HG02759 (cell line): Measurements from ENCODE around the gene NUDT2.

ENCODE experiments used
- ATAC-seq: cut with Tn5 transposase; IDR thresholded peaks from one replicate; pipeline ENCODE4 v1.9.1; 2021; ENCODE audit warnings: mild to moderate bottlenecking, moderate library complexity; ENCODE audit not compliant: unreplicated experiment

The NUDT2 gene

DNA sequence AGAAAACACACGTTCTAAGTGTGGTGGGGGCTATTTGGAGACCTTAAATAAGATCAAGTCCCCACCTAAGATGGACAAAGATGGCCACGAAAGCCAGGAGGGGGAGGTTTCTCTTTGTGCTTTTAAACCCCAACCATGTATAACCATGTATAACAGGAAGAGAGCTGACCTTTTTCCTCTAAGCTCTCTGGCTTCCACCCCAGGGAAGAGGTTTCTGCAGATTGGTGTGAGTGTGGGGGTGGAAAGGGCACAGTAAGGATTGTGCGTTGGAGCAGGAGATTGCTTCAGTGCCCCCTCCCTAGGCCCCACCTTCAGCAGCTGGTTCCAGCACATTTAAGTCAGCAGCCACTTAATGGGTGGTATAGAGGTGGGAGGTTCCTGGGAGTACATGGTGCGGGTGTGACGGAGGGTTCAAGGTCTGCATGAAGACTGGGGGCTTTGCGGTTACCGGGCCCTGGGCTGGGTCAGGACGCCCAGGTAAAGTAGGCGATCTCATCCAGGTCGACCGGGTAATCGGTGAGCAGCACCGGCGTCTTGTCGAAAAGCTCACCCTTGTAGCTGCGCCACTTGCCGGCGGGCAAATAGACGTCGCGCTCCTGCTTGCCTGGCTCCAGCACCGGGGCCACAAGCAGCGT, 41.1 kb downstream of the NUDT2 start:
- no peak for ATAC-seq

DNA sequence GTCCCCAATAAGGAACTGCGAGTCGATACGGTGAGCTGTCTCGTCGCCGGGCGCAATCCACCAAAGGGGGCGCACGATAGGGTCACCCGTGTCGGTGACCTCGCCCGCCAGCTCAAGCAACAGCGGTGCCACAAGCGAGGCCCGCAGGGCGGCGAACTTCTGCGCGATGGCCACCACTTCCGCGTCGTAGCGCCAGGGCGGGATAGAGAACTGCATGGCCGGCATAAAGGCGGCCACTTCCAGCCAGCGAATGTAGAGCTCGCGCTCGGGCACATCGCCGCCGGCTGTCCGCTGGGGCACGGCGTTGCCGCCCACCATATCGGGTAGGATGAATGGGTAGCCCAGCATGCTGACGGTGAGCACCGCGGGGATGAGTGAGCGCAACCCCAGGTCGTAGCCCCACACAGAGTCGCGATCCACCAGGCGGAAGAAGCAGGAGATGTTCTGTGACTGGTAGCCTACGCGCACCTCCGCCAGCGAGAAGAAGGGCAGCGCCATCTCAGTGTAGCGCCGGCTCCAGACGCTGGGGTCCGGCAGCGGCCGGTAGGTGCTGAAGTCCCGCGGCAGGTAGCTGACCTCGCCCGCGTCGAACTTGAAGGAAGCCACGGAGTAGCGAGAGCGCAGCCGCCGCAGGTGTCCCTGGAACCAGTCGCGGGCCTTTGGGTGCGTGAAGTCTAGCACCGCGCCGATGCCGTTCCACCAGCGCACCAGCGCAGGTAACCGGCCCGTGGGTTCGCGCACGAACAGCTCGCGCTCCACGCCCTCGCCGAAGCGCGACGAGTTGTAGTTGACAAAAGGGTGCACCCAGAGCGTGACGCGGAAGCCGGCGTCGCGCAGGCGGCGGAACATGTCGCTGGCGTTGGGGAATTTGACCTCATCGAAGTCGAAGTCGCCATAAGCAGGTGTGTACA, 41.9 kb downstream of the NUDT2 start:
- ATAC-seq: no peak

DNA sequence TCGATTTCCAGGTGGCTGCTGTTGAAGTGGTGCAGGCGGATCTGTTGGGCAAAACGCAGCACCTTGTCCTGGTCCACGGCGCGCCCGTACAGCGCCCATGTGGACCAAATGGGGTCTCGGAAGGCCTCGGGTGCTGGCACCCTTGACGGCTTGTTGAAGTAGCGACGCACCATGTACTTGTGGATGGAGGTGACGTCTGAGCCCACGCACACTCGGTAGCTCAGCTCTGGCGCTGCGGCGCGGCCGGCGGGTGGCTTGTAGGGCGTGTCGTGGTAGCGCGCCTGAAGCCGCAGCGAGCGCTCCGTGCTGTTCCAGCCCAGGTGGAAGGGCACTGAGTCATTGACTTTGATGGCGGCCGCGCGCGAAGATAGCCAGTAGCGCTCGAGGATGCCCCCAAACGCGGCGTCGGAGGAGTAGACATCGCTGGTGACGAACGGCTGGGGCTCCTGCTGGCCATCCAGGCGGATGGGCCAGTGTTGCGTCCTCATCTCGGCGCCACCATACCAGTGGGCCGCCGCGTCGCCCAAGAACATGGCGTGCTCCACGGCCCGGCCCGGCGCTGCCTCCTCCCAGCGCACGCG, 42.6 kb downstream of the NUDT2 start:
- no peak for ATAC-seq

DNA sequence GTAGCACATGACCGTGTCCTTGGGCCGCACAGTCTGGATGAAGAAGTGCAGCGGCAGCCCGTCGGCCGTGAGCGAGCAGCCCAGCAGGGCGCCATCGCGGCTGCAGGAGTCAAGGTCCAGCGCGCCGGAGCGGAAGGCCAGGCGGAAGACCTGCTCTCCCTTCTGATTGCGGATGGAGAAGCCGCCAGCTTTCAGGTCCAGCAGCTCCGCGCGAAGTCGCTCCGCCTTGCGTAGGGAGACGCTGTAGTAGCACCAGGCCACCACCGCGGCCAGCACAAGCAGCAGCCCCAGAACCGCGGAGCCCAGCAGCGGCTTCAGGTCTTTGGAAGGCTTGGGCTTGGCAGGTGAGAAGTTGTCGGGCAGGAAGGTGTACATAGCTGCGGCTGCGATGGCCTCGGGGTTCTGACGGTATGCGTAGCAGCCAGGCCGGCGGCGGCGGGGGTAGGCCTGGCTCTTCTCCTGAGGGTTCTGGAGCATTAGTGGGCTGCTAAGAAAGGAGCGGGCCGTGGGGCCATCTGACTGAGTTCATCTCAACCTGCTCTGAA, 43.2 kb downstream of the NUDT2 start:
- no peak for ATAC-seq

DNA sequence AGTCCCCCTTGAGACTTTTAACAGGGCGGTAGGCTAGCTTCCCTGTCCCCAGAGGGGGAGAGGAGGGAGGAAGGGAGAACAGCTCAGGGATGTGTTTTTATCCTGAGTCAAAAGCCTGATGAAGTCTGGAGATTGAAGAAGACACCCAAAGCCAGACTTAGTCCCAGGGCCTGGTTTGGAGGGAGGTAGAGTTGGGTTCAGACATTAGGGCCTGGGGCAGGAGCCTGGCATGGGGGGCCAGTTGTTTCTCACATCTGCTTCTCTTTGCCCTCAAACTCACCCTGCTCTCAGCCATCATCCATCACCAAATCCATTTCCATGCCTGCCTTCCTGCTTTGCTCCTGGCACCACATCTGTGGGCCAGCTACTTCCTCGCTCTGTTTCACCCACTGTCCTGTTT, 44.4 kb downstream of the NUDT2 start:
- ATAC-seq: no peak

DNA sequence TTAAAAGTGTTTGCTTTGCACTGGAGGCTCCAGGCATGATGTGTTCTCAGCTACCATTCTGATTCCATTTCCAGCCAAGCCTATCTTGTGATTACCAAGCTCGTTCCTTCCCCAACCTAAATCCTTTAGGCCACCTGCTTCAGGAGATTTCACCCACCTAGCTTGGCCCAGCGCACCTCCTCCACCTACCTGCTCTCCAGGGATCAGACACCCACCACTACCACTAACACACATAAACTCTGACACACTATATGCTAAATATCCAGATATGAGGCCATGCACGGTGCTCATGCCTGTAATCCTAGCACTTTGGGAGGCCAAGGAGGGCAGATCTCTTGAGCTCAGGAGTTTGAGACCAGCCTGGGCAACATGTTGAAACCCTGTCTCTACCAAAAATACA, 45.0 kb downstream of the NUDT2 start:
- ATAC-seq: no peak

DNA sequence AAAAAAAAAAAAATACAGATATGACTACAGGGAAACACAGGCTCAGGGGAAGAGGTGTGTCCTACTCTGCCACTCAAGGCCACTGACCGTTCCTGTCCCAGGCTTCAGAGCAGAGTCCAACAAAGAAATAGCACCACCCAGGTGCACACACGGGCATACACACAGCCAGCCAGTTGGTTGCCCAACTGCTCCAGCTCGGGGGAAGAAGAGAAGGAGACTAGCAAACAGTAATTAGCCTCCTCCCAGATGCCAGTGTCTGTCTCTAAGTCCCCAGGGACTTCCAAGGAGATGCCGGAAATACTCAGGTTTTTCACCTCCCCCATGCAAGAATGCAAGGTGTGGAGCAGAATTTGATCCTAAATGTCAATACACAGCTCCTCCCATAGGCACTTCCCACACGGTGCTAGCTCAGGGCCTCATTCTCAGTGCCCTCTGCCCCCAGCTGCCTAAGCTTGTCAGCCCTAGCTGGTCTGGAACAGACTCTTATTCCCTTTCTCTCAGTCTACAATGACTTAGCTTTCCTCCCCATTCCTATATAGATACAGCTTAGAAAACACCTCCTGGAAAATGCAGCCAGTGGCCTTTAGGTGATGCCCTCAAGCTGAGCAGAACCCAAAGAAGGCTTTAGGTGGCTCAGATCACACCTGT, 45.7 kb downstream of the NUDT2 start:
- no peak for ATAC-seq

DNA sequence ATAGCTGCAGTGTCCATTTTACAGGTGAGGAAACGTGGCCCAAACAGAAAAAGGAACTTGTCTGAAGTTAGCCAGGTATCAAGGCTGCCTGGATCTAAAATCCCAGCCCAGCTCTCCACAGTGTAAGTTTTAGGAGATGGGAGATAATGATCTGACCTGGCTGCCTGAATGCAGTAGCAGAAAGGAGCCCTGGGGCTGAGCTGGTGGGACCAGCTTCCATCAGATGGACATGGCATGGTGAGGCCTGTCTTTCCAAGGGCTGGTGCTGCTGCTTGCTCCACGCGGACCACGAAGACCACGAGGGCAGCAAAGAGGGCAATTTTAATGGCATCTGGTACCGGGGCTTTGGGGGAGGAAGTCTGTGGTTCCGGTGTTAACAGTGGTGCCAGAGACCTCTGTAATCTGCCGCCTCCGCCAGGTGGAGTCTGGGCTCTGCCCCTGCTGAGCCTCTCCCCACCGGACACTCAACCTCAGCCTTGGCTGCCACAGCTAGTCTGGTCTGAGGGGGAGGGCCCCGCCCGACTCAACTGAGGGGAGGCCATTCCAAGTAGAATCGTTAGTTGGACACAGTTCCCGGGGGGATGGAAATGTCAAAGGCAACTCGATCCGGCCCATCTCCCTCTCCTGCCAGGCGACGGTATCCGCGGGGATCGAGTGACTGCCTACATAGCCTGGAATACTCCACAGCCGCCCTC, 46.7 kb downstream of the NUDT2 start:
- no peak for ATAC-seq

DNA sequence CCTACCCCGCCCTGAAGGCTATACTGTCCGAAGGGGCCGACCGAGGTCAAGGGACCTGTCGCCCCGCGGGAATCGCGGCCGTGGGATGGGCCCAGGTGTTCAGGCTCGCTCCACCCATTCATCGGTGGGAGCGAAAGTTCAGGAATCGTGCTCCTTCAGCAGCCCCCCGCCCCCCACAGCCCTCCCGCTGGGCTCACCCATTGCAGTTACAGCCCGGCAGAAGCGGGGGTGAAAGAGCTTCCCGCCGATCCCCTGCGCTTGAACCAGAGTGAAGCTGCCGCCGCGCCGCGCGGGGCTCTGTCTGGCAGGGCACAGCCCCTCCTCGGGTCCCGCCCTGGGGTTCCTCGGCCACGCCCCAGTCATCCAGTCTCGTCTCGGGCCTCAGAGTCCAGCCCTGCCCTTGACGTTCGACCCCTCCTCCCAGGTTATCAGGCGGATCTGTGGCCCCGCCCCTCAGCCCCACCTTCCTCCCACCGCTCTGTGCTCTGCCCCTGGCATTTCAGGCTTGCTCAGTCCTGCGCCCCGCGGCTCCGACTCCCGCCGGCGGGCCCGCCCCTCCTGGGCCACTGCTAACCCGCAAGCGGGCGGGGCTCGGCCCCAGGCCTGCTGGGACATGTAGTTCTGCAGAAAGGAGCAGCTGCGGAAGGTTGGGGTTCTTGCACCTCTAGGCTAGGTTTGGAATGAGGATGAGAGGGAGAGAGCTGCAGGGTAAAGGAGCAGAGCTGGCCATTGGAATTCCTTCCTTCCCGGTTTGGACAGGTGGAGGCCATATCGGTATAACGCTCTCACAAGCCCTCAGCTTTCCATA, 47.4 kb downstream of the NUDT2 start, which contains the start of gene MYORG:
Gene MYORG, minus strand, starts transcription at position 303 of the 808 bp plus-strand sequence. CDS start 3,955 bp downstream, outside the sequence.
- peak; percentile 86 for ATAC-seq

DNA sequence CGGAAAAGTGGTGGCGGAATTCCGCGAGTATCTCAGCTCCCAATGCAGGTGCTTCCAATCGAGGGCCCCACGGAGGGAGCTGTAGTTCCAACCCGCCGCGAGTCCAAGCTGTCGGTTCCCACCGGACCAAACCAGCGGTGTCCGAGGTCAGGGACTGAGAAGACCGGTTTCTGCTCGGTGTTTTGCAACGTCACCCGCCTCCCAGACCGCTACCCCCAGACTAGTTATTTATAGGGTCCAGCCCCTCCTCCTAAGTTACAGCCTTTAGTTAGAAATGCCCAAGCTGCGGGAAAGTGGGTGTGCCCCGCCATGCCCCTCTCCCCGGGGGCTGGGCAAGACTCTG, 48.0 kb downstream of the NUDT2 start:
- no peak for ATAC-seq

DNA sequence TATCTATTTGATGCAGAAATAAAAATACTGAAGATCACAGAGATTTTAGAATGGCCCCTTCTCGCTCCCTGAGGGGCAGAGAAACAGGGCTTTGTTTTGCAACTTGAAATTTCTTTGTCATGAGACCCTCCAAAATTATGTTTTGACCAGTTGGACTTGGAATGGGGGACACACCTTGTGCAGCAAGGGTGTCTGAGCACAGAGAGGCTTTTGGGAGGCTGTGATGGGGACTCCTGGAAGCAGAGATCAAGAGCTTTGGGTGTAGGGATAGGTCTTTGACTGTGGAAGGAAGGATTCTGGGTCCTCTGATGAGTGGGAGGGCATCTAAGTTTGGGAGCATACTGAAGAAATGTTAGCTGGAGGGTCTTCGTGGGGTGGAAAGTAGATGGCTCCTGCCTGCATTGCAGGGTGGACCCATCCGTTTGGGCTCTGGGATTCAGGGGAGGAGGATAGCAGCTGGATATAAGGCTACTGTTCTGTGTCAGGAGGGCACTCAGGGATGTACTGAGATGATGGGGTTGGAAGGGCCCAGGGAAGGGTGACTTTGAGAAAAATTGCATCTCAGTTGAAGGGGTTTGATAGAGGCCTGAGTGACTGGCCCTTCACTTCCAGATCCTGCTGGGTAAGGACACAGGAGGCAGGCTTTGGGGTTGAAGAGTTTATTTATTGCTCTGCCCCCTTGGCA, 49.1 kb downstream of the NUDT2 start:
- ATAC-seq: no peak

DNA sequence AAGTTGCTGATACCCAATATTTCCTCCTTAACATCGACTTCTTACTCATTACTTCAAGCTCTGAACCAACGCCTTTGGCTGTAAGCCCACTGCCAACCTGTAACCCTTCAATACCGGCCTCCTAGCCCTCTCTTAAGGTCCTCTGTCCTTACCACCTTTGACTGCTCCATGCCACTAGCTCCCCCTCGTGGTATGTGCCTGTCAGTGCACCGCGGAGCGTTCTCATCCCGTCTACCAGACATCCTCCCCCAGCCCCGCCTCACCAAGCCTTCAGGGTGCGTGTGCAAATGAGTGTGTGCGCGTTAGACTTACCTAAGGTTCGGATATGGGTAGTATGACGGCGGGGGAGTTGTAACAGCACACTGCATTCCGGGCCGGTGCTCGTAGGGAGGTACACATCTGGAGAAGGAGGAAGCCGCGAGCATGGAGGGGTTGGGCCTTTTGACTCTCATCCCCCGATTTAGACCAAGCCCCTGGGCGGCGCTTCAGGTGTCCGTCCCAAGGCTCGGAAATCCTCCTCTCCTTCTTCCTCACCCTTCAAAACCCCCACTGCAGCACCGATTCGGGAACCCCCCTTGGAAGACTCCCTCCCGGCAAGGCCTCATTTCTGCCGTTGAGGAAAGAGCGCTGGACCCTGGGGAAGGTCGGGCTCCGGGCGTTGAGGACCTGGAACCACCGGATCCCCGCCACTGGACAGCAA, 50.1 kb downstream of the NUDT2 start:
- ATAC-seq: peak; percentile 34

DNA sequence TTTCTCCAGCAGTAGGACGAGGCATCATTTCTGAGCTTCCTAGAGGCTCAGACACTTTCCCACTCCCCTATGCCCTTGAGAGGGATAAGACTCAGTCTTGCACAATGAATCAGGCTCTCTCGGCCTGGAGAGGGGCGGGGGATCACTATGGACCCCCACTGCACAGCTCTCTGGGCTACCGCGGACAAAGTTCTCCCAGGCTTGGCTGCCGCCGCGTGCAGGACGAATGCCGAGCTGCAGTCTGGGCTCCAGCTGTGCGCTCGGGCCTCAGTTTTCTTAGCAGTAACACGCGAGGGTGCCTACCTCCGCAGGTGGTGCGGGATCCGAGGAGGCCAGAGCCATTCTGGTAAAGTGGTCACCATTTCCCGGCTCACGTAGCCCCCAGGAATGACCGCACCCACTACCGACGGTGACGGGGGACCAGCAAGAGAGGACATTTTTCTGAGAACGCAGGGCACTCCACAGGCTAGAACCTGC, 50.7 kb downstream of the NUDT2 start:
- no peak for ATAC-seq

DNA sequence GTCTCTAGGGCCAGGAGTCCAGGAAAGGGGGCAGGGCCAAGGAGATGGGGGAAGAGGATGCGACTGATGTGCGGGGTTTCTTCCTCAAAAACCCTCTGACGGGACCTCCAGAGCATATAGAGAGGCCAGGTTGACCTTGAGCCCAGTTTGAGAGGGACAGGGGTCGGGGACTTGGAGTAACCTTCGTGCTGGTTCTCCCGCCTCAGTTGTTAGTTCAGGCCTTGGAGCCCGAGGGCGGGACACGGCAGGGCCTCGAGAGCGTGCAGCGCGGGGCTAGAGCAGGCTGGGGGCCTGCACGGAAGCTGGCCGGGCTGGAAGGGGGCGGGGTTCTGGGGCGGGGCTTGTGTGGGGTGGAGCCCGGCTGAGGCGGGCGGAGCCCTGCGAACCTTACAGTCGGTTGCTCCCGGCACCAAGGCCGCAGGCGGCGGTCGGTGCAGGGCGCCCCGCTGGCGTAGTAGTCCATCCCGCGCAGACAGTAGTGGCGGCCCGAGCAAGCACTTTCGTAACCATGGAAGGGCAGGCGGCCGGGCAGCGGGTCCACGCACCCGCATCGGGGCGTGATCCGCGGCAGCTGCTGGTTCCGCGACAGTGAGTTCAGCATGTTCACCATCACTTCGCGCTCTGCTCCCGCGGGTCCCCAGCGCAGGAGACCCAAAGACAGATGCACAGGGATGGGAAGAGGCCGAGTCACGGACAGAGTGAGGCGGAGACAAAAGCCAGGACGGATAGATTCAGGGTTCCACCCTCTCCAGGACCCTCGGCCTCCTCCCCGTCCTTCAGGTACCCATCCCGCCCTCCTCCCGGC, 51.3 kb downstream of the NUDT2 start:
- peak; percentile 39 for ATAC-seq

DNA sequence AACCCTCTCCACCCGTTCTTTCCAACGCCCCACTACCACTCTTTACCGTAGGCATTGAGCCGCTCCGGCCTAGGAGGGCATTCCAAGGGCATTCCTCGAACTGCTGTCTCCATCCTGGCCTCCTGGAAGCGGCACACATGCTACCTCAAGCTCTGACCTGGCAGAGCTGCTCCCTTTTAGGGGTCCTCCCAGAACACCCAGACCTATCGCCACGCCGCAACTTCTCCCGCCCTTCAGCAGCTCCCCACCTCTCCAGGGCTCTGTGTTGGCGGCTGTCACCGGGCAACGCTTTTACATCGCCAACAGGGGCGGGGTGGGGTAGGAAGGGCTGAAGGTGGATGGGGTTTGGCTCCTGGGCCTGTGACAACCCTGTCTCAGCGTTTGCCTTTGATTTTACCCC, 52.0 kb downstream of the NUDT2 start:
- ATAC-seq: no peak

DNA sequence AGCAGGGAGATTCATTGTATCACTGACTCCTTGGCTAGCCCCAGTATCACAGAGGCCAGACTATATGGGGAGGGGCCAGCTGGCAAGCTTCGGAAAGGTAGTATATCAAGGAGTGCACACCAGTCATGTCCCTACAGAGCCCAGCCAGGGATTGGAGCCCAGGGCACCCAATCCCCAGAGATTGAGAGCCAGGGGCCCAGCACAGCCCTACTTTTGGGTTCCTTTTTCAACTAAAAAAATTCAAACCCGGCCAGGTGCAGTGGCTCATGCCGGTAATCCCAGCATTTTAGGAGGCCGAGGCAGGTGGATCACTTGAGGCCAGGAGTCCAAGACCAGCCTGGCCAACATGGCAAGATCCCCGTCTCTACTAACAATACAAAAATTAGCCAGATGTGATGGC, 52.7 kb downstream of the NUDT2 start:
- ATAC-seq: no peak

DNA sequence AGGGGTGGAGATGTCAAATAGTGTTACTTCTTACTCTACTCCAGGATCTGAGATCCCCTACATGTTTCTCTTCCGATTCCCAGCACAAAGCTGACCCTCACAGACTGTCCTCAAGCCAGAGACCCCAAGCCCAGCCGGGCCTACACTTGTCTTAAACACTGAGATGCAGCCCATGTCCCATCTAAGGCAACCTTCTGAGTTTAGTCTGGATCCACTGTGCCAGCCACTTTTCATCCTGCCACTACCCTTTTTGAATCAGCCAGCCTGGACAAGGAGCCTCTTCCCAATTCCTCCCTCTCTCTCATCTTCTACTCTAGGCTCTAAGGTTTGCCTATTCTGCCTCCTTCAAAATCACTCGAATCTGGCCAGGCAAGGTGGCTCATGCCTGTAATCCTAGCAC, 53.5 kb downstream of the NUDT2 start:
- ATAC-seq: no peak

DNA sequence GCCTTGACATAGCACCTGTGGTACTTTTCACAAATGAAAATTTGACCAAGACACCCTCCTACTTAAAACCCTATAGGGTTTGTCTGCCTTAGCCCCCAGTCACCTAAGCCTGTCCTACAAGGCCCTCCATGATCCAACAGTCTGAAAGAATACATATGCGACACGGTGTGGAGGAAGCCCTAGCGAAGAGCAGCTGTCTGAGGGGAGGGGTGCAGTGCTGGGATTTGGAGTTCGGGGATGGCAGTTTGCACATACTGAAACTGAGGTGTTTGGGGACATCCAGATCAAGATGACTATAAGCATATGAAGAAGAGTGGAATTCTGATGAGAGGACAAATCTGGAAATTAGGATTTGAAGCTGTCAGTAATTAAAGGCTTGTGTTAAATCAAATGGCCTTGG, 54.5 kb downstream of the NUDT2 start:
- no peak for ATAC-seq
